ENCODE results near the gene ATF7. TPM values are rescaled to one million over a fixed set of nuclear protein-coding genes. Genes with fewer than 3 reads are reported as not detected.

Gene ATF7
- total RNA-seq, 1 donor from 2014 or later: 31.5 TPM

- intact Hi-C loops (cut with micrococcal nuclease): no loop called here
- Mint-ChIP-seq H3K27me3 (no peaks in the 10 kb centered on the region), H3K4me3 (no peak overlapping the region), H3K9me3 (no peaks in the 10 kb centered on the region), H3K36me3 (ENCODE audit: low read depth) (peaks cover 15% of the 10 kb centered on the region), H3K27ac (no peak overlapping the region), H3K4me1 (peaks cover 10% of the 10 kb centered on the region)
- no peak for DNase-seq
Measured at GRCh38 chr12:53507603-53507885, 118.6 kb downstream of the ATF7 start.

- no peak for DNase-seq
- Mint-ChIP-seq H3K27me3 (no peaks in the 10 kb centered on the region), H3K4me3 (no peak within 1 kb of the TSS), H3K27ac (no peak within 1 kb of the TSS), H3K36me3 (ENCODE audit: low read depth) (peaks cover 12% of the 10 kb centered on the region), H3K4me1 (peaks cover 12% of the 10 kb centered on the region), H3K9me3 (no peaks in the 10 kb centered on the region)
- intact Hi-C loops (cut with micrococcal nuclease): no loop called here
Measured at GRCh38 chr12:53506881-53507602, 119.1 kb downstream of the ATF7 start, which contains the start of gene NPFF. TSS of gene NPFF (minus strand) at chr12:53507484. CDS start at chr12:53507474, 10 bp downstream.

GRCh38 chr12:53506450-53506785, 119.8 kb downstream of the ATF7 start:
- no peak overlapping the region for H3K27ac Mint-ChIP-seq
- H3K9me3 Mint-ChIP-seq: no peaks in the 10 kb centered on the region
- peaks cover 10% of the 10 kb centered on the region for H3K36me3 Mint-ChIP-seq (ENCODE audit: low read depth)
- no peak for DNase-seq
- intact Hi-C loops (cut with micrococcal nuclease): no loop called here
- H3K4me3 Mint-ChIP-seq: no peak overlapping the region
- peaks cover 15% of the 10 kb centered on the region for H3K4me1 Mint-ChIP-seq
- no peaks in the 10 kb centered on the region for H3K27me3 Mint-ChIP-seq

GRCh38 chr12:53505555-53506449, 120.4 kb downstream of the ATF7 start:
- Mint-ChIP-seq H3K9me3 (no peaks in the 10 kb centered on the region), H3K4me3 (no peak overlapping the region), H3K27ac (no peak overlapping the region), H3K36me3 (ENCODE audit: low read depth) (peaks cover 10% of the 10 kb centered on the region), H3K27me3 (no peaks in the 10 kb centered on the region), H3K4me1 (peaks cover 15% of the 10 kb centered on the region)
- intact Hi-C loops (cut with micrococcal nuclease): no loop called here
- DNase-seq: no peak

- no peak for DNase-seq
- Mint-ChIP-seq H3K9me3 (no peaks in the 10 kb centered on the region), H3K27me3 (no peaks in the 10 kb centered on the region), H3K36me3 (ENCODE audit: low read depth) (peaks cover 10% of the 10 kb centered on the region), H3K4me1 (peaks cover 19% of the 10 kb centered on the region), H3K27ac (no peak overlapping the region), H3K4me3 (no peak overlapping the region)
- intact Hi-C loops (cut with micrococcal nuclease): no loop called here
Measured at GRCh38 chr12:53505086-53505485, 121.1 kb downstream of the ATF7 start.

- no peak overlapping the region for H3K27ac Mint-ChIP-seq
Measured at GRCh38 chr12:53504004-53504920, 121.9 kb downstream of the ATF7 start.

GRCh38 chr12:53502983-53503728, 123.0 kb downstream of the ATF7 start:
- intact Hi-C loops (cut with micrococcal nuclease): no loop called here

More at GRCh38 chr12:53504004-53504920, 121.9 kb downstream of the ATF7 start:
- Mint-ChIP-seq H3K9me3 (no peaks in the 10 kb centered on the region), H3K4me3 (no peak overlapping the region), H3K36me3 (ENCODE audit: low read depth) (peaks cover 10% of the 10 kb centered on the region), H3K27me3 (no peaks in the 10 kb centered on the region), H3K4me1 (peaks cover 24% of the 10 kb centered on the region)
- DNase-seq: no peak
- intact Hi-C loops (cut with micrococcal nuclease): no loop called here

GRCh38 chr12:53502331-53502730, 123.9 kb downstream of the ATF7 start:
- no peak overlapping the region for H3K27ac Mint-ChIP-seq
- no peak for DNase-seq
- no peaks in the 10 kb centered on the region for H3K27me3 Mint-ChIP-seq
- peaks cover 32% of the 10 kb centered on the region for H3K4me1 Mint-ChIP-seq
- peaks cover 12% of the 10 kb centered on the region for H3K36me3 Mint-ChIP-seq (ENCODE audit: low read depth)
- H3K9me3 Mint-ChIP-seq: no peaks in the 10 kb centered on the region
- intact Hi-C loops (cut with micrococcal nuclease): no loop called here
- H3K4me3 Mint-ChIP-seq: peak overlapping the region; percentile 93

More at GRCh38 chr12:53502983-53503728, 123.0 kb downstream of the ATF7 start:
- no peaks in the 10 kb centered on the region for H3K27me3 Mint-ChIP-seq
- no peaks in the 10 kb centered on the region for H3K9me3 Mint-ChIP-seq
- H3K36me3 Mint-ChIP-seq (ENCODE audit: low read depth): peaks cover 10% of the 10 kb centered on the region
- H3K4me3 Mint-ChIP-seq: peak overlapping the region; percentile 40
- DNase-seq: no peak
- H3K4me1 Mint-ChIP-seq: peaks cover 28% of the 10 kb centered on the region
- H3K27ac Mint-ChIP-seq: peak overlapping the region; percentile 62

GRCh38 chr12:53501615-53502181, 124.5 kb downstream of the ATF7 start:
- H3K4me1 Mint-ChIP-seq: peaks cover 33% of the 10 kb centered on the region
- DNase-seq: no peak
- peak overlapping the region; percentile 97 for H3K27ac Mint-ChIP-seq
- no peaks in the 10 kb centered on the region for H3K27me3 Mint-ChIP-seq
- H3K4me3 Mint-ChIP-seq: peak overlapping the region; percentile 93
- H3K9me3 Mint-ChIP-seq: no peaks in the 10 kb centered on the region
- peaks cover 9% of the 10 kb centered on the region for H3K36me3 Mint-ChIP-seq (ENCODE audit: low read depth)
- intact Hi-C loops (cut with micrococcal nuclease): loop anchor here (1.0 to 2.0 kb wide), 9 partner anchors 8 to 321 kb away; partner anchors contain the start of genes ATF7, ATP5MC2, CALCOCO1 and CSAD

- Mint-ChIP-seq H3K4me3 (peak within 1 kb of the TSS; percentile 93), H3K27ac (peak within 1 kb of the TSS; percentile 97), H3K27me3 (no peaks in the 10 kb centered on the region), H3K4me1 (peaks cover 35% of the 10 kb centered on the region), H3K9me3 (no peaks in the 10 kb centered on the region), H3K36me3 (ENCODE audit: low read depth) (peaks cover 9% of the 10 kb centered on the region)
- intact Hi-C loops (cut with micrococcal nuclease): loop anchor here (1.0 to 2.0 kb wide), 9 partner anchors 8 to 321 kb away; partner anchors contain the start of genes ATF7, ATP5MC2, CALCOCO1 and CSAD
- peak; percentile 98 for DNase-seq
Measured at GRCh38 chr12:53500776-53501614, 125.2 kb downstream of the ATF7 start, which contains the start of gene TARBP2. TSS of gene TARBP2 (plus strand) at chr12:53501283. CDS start at chr12:53501409, 126 bp downstream.

- Mint-ChIP-seq H3K27me3 (no peaks in the 10 kb centered on the region), H3K36me3 (ENCODE audit: low read depth) (peaks cover 2% of the 10 kb centered on the region), H3K4me1 (peaks cover 37% of the 10 kb centered on the region), H3K9me3 (no peaks in the 10 kb centered on the region), H3K4me3 (peak overlapping the region; percentile 93), H3K27ac (peak overlapping the region; percentile 97)
- intact Hi-C loops (cut with micrococcal nuclease): loop anchor here (2.0 kb wide), 3 partner anchors 47 to 227 kb away; partner anchors contain the start of genes CALCOCO1 and PCBP2
- DNase-seq: no peak
Measured at GRCh38 chr12:53500142-53500775, 125.9 kb downstream of the ATF7 start.

All from activated CD4-positive, alpha-beta T cell treated with anti-CD3 and anti-CD28 coated beads, Interleukin-2, amount 10 ng/mL, durations not matched to agents 24 days and 14 days (primary cell).